Measurements from ENCODE around the gene ZNF644.
"Not testable (repeated sequence)": the region's sequence is repeated elsewhere in the genome, so short reads cannot be mapped to it uniquely, and the experiment has no call there.

ZNF644 gene

GRCh38 chr1:90936731-90937130 lies 85.1 kb downstream of the ZNF644 start:
- no peak overlapping the region for H3K27ac ChIP-seq
- no peak overlapping the region for H3K4me3 ChIP-seq (ENCODE audit: low read depth, low read length)
- DNase-seq, result no peak
- no peak for TF ChIP-seq CTCF (IDR thresholded peaks at IDR 0.05; ENCODE audit: low read depth, low read length)
- no peaks in the 10 kb centered on the region for H3K27me3 ChIP-seq (ENCODE audit: insufficient read depth, low read depth, severe bottlenecking)
- H3K36me3 ChIP-seq, result peaks cover 17% of the 10 kb centered on the region
- H3K9me3 ChIP-seq (ENCODE audit: severe bottlenecking), result no peaks in the 10 kb centered on the region

- no peak for DNase-seq
- Histone ChIP-seq H3K4me3 (ENCODE audit: low read depth, low read length) (no peak overlapping the region), H3K27ac (no peak overlapping the region), H3K9me3 (ENCODE audit: severe bottlenecking) (no peaks in the 10 kb centered on the region), H3K36me3 (peaks cover 17% of the 10 kb centered on the region), H3K27me3 (ENCODE audit: insufficient read depth, low read depth, severe bottlenecking) (no peaks in the 10 kb centered on the region)
- TF ChIP-seq CTCF (IDR thresholded peaks at IDR 0.05; ENCODE audit: low read depth, low read length), result no peak
Observed at GRCh38 chr1:90936061-90936460, 85.8 kb downstream of the ZNF644 start.

GRCh38 chr1:90928231-90928630 lies 93.6 kb downstream of the ZNF644 start:
- not testable (repeated sequence) for H3K9me3 ChIP-seq (ENCODE audit: severe bottlenecking); H3K27me3 ChIP-seq (ENCODE audit: insufficient read depth, low read depth, severe bottlenecking); H3K36me3 ChIP-seq; H3K4me3 ChIP-seq (ENCODE audit: low read depth, low read length); H3K27ac ChIP-seq; DNase-seq

GRCh38 chr1:90927674-90928073 lies 94.2 kb downstream of the ZNF644 start:
- not testable (repeated sequence) for H3K27ac ChIP-seq

GRCh38 chr1:90926971-90927370 lies 94.9 kb downstream of the ZNF644 start:
- no peak overlapping the region for H3K27ac ChIP-seq
- H3K4me3 ChIP-seq (ENCODE audit: low read depth, low read length), result no peak overlapping the region
- H3K9me3 ChIP-seq (ENCODE audit: severe bottlenecking), result no peaks in the 10 kb centered on the region
- peaks cover 3% of the 10 kb centered on the region; the same call in 1 of the 2 replicates for H3K36me3 ChIP-seq
- no peaks in the 10 kb centered on the region for H3K27me3 ChIP-seq (ENCODE audit: insufficient read depth, low read depth, severe bottlenecking)
- TF ChIP-seq CTCF (IDR thresholded peaks at IDR 0.05; ENCODE audit: low read depth, low read length), result no peak
- no peak for DNase-seq

More at GRCh38 chr1:90927674-90928073, 94.2 kb downstream of the ZNF644 start:
- H3K4me3 ChIP-seq (ENCODE audit: low read depth, low read length); H3K36me3 ChIP-seq; H3K9me3 ChIP-seq (ENCODE audit: severe bottlenecking); H3K27me3 ChIP-seq (ENCODE audit: insufficient read depth, low read depth, severe bottlenecking); DNase-seq: not testable (repeated sequence)

- Histone ChIP-seq H3K4me3 (ENCODE audit: low read depth, low read length) (no peak overlapping the region), H3K27me3 (ENCODE audit: insufficient read depth, low read depth, severe bottlenecking) (no peaks in the 10 kb centered on the region), H3K36me3 (peaks cover 3% of the 10 kb centered on the region; the same call in 1 of the 2 replicates), H3K9me3 (ENCODE audit: severe bottlenecking) (no peaks in the 10 kb centered on the region), H3K27ac (no peak overlapping the region)
- TF ChIP-seq CTCF (IDR thresholded peaks at IDR 0.05; ENCODE audit: low read depth, low read length), result no peak
- no peak for DNase-seq
Observed at GRCh38 chr1:90925928-90926869, 95.6 kb downstream of the ZNF644 start.
